H1 (cell line): Measurements from ENCODE around the gene GNAQ. TPM values are rescaled to one million over a fixed set of nuclear protein-coding genes. Genes with fewer than 3 reads are reported as not detected.

ENCODE experiments used
- CHD7 ChIP-seq: fragments of 300-600 bp; sonication (generic); IDR thresholded peaks from 2 replicates; pipeline ENCODE4 v1.7.1; 2012; ENCODE audit warnings: low read length, moderate library complexity, mild to moderate bottlenecking, inconsistent platforms; ENCODE audit not compliant: insufficient replicate concordance
- POU5F1 ChIP-seq: IDR thresholded peaks from 2 replicates; pipeline ENCODE4 v1.6.1; 2011; ENCODE audit warnings: low read depth, mild to moderate bottlenecking, low read length, moderate library complexity
- SIX5 ChIP-seq: IDR thresholded peaks from 2 replicates; pipeline ENCODE4 v1.6.1; 2011; ENCODE audit warnings: mild to moderate bottlenecking, low read depth, low read length
- polyA plus RNA-seq, 7 experiments: library from polyadenylated mRNA; depleted of rRNA in 3 of 7; stranded (reverse) in 5 of 7; unstranded in 2 of 7; fragments of >200 nt in 5 of 7; fragments of 200-250 nt in 2 of 7; gene quantifications; 1 replicate in 5 of 7; 2 replicates in 1 of 7; 4 replicates in 1 of 7; pipeline versions ENCODE4 v1.2.1 to v1.2.3, GENCODE V29; 2011 to 2013; ENCODE audit warnings: missing spikeins in 2 of 7, mixed read lengths in 2 of 7
- total RNA-seq: library from RNA; stranded (reverse); fragmentation: NEBNext Ultra II Directional; extraction: Animal tissue kit (Norgen Biotek cat#: 25700); gene quantifications from 2 replicates; pipeline ENCODE4 v1.2.1, GENCODE V29; 2021

Gene GNAQ
- total and polyA plus RNA-seq, 2 of the 8 experiments (the other 6 are each of a cell fraction or from before 2014, with no cell fraction given) = 22.8 to 63.8 TPM

GRCh38 chr9:77708064-77708815 lies 323.4 kb downstream of the GNAQ start (continued):
- TF ChIP-seq CHD7 (no peak), SIX5 (no peak), POU5F1 (no peak)
